ENCODE results near the gene PLPPR3. TPM values are rescaled to one million over a fixed set of nuclear protein-coding genes. Genes with fewer than 3 reads are reported as not detected.

PLPPR3 gene
- total RNA-seq, 6 experiments from 2014 or later, result 0.09 TPM; not detected in 5

- no peaks in the 10 kb centered on the region for H3K36me3 Mint-ChIP-seq (ENCODE audit: low read depth)
- H3K4me1 Mint-ChIP-seq (ENCODE audit: low read depth), result peaks cover 6% of the 10 kb centered on the region
- H3K4me3 Mint-ChIP-seq, result no peak within 1 kb of the TSS
- H3K27ac Mint-ChIP-seq, result no peak within 1 kb of the TSS
- no peak for DNase-seq
- peaks cover 2% of the 10 kb centered on the region for H3K27me3 Mint-ChIP-seq (ENCODE audit: insufficient read depth)
- H3K9me3 Mint-ChIP-seq, result no peaks in the 10 kb centered on the region
- no peak for TF ChIP-seq CTCF (IDR thresholded peaks at IDR 0.05)
Measured at GRCh38 chr19:827710-828321, 6.1 kb upstream of the PLPPR3 start, which contains the start of gene AZU1. Gene AZU1, plus strand, starts transcription at chr19:827837. Its CDS starts 10 bp downstream, at chr19:827847.

DNA sequence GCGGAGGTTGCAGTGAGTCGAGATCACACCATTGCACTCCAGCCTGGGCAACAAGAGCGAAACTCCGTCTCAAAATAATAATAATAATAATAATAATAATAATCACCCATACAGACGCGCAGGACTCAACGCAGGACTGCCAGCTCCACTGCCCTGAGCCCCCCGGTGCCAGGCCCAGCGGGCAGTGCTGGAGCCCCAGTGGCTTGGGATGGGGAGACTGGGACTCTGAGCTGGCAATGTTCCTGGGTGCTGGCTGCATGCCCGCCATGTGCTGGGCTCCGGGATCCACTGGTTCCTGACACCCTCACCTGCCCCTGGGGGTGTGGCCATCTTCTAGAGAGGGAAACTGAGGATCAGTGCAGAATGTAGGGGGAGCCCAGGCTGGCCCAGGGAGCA is 5.6 kb upstream of the PLPPR3 start:
- no peak for DNase-seq
- H3K9me3 Mint-ChIP-seq, result no peaks in the 10 kb centered on the region
- peaks cover 6% of the 10 kb centered on the region for H3K4me1 Mint-ChIP-seq (ENCODE audit: low read depth)
- H3K4me3 Mint-ChIP-seq, result no peak overlapping the region
- no peaks in the 10 kb centered on the region for H3K36me3 Mint-ChIP-seq (ENCODE audit: low read depth)
- no peak for TF ChIP-seq CTCF (IDR thresholded peaks at IDR 0.05)
- H3K27ac Mint-ChIP-seq, result no peak overlapping the region
- peaks cover 2% of the 10 kb centered on the region for H3K27me3 Mint-ChIP-seq (ENCODE audit: insufficient read depth)

GRCh38 chr19:825897-826644 is 4.3 kb upstream of the PLPPR3 start:
- no peaks in the 10 kb centered on the region for H3K36me3 Mint-ChIP-seq (ENCODE audit: low read depth)
- no peak for TF ChIP-seq CTCF (IDR thresholded peaks at IDR 0.05)
- H3K4me1 Mint-ChIP-seq (ENCODE audit: low read depth), result peaks cover 6% of the 10 kb centered on the region
- no peak overlapping the region for H3K27ac Mint-ChIP-seq
- peaks cover 2% of the 10 kb centered on the region for H3K27me3 Mint-ChIP-seq (ENCODE audit: insufficient read depth)
- DNase-seq, result no peak
- no peak overlapping the region for H3K4me3 Mint-ChIP-seq
- H3K9me3 Mint-ChIP-seq, result no peaks in the 10 kb centered on the region

DNA sequence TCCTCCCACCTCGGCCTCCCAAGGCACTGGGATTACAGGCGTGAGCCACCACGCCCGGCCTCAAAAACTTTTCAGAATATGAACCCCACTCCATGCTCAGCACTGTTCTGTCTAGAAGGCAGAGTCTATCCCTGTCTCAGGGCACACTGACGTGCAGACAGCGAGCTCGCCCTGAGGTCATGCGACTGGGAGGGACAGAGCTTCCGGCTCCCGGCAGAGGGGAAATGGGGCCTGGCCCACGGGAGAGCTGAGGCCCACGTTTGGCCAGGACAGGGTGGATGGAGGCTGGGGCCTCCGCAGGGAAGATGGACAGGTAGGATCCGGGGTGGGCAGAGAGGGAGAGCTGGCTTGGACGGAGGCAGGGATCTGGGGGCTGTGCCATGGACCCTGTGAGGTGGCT is 3.1 kb upstream of the PLPPR3 start:
- no peaks in the 10 kb centered on the region for H3K36me3 Mint-ChIP-seq (ENCODE audit: low read depth)
- no peak overlapping the region for H3K4me3 Mint-ChIP-seq
- no peak overlapping the region for H3K27ac Mint-ChIP-seq
- H3K27me3 Mint-ChIP-seq (ENCODE audit: insufficient read depth), result peaks cover 2% of the 10 kb centered on the region
- peaks cover 6% of the 10 kb centered on the region for H3K4me1 Mint-ChIP-seq (ENCODE audit: low read depth)
- TF ChIP-seq CTCF (IDR thresholded peaks at IDR 0.05), result no peak
- no peak for DNase-seq
- H3K9me3 Mint-ChIP-seq, result no peaks in the 10 kb centered on the region

DNA sequence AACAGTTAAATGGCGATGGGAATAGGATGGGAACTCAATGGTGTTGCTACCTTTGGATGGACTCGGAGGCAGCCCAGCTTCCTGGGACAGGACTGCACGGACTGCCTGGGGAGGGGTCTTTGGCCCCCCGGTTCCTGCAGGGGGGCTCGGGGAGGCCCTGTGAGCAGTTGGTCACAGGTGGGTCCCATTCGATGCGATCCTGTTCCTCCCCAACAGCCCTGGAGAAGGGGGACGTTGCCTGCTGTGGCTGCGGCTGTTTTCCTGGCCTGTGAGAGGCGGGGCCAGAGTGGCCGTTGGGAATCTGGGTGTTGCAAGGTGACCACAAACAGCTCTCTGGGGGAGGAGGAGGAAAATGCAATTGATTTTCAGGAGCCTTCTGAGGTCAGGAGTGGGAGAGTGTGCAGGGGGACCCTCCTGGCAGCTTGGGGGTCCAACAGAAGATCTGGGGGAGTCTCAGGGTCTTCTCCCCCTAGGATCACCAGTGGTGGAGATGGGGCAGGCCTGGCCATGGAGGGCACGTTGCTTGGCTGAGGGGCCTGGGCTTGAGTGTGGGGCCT is 1.9 kb upstream of the PLPPR3 start:
- Mint-ChIP-seq H3K27ac (no peak overlapping the region; the same call in 1 of the 2 replicates), H3K4me3 (no peak overlapping the region)

More for the DNA sequence above, 1.9 kb upstream of the PLPPR3 start:
- no peaks in the 10 kb centered on the region for H3K9me3 Mint-ChIP-seq
- H3K27me3 Mint-ChIP-seq (ENCODE audit: insufficient read depth), result no peaks in the 10 kb centered on the region; the same call in 1 of the 2 replicates
- TF ChIP-seq CTCF (IDR thresholded peaks at IDR 0.05), result no peak
- DNase-seq, result no peak
- H3K36me3 Mint-ChIP-seq (ENCODE audit: low read depth), result no peaks in the 10 kb centered on the region
- peaks cover 6% of the 10 kb centered on the region for H3K4me1 Mint-ChIP-seq (ENCODE audit: low read depth)

Data from HFFc6 (cell line).